IgD-negative memory B cell (primary cell): ENCODE data around the gene LAIR2. TPM values are rescaled to one million over a fixed set of nuclear protein-coding genes. Genes with fewer than 3 reads are reported as not detected.

Experiments
- H3K27ac Mint-ChIP-seq, 3 donors: one replicate each; pipeline ENCODE4 v1.8.0; 2020 to 2022; ENCODE audit warnings: mild to moderate bottlenecking in 3 of 3, mixed read lengths in 3 of 3, moderate library complexity in 1 of 3
- H3K27me3 Mint-ChIP-seq: one replicate; pipeline ENCODE4 v1.8.0; 2021; ENCODE audit warnings: mixed read lengths
- H3K36me3 Mint-ChIP-seq: one replicate; pipeline ENCODE4 v1.8.0; 2020; ENCODE audit warnings: mild to moderate bottlenecking, mixed read lengths
- H3K4me1 Mint-ChIP-seq, 3 donors: one replicate each; pipeline ENCODE4 v1.8.0; 2020 to 2022; ENCODE audit warnings: mixed read lengths in 3 of 3, mild to moderate bottlenecking in 1 of 3
- H3K4me3 Mint-ChIP-seq, 4 donors: one replicate each; pipeline ENCODE4 v1.8.0; 2020 to 2022; ENCODE audit warnings: mild to moderate bottlenecking in 4 of 4, mixed read lengths in 4 of 4, moderate library complexity in 3 of 4
- H3K9me3 Mint-ChIP-seq, 3 donors: one replicate each; pipeline ENCODE4 v1.8.0; 2020 to 2021; ENCODE audit warnings: mixed read lengths in 3 of 3, mild to moderate bottlenecking in 1 of 3
- polyA plus RNA-seq: library from polyadenylated mRNA; unstranded; fragments of 300-500 nt; fragmentation: Illumina TruSeq; gene quantifications from one replicate; pipeline ENCODE4 v1.2.3, GENCODE V29; 2021

LAIR2 gene
- polyA plus RNA-seq, 1 donor from 2014 or later, result 0.99 TPM

- Mint-ChIP-seq H3K27me3 (peaks cover 13% of the 10 kb centered on the region), H3K4me1 (peaks cover 12 to 14% (median 13%) of the 10 kb centered on the region in 3 donors), H3K9me3 (no peaks in the 10 kb centered on the region), H3K36me3 (no peaks in the 10 kb centered on the region), H3K4me3 (no peak overlapping the region), H3K27ac (no peak overlapping the region)
Measured at GRCh38 chr19:54556194-54556593, 53.6 kb downstream of the LAIR2 start.

DNA sequence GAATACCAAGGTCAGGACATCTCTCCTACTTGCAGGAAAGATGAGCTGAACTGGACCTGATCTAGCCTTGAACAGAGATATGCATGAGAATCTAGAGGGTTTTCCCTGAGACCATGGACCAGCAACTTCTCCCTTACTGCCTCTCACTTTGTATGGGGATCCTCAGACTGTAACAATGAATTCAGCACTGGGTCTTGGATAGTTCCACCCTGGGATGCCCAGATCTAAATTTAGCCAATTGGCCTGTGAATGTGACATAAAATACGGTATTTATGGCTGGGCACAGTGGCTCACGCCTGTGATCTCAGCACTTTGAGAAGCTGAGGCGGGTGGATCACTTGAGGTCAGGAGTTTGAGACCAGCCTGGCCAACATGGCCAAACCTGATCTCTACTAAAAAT is 55.7 kb downstream of the LAIR2 start:
- Mint-ChIP-seq H3K27me3 (peaks cover 14% of the 10 kb centered on the region), H3K9me3 (no peaks in the 10 kb centered on the region), H3K4me1 (peaks cover 0 to 2% (median 0%) of the 10 kb centered on the region in 3 donors), H3K4me3 (no peak overlapping the region), H3K27ac (no peak overlapping the region), H3K36me3 (no peaks in the 10 kb centered on the region)

Other genes starting within 250 kb of the LAIR2 start
- not detected for gene LILRB5, start 245.6 kb upstream of the LAIR2 start, polyA plus RNA-seq
- 1.2 TPM for gene LILRB2, start 221.7 kb upstream of the LAIR2 start, polyA plus RNA-seq
- 0.59 TPM for gene LILRA5, start 189.7 kb upstream of the LAIR2 start, polyA plus RNA-seq
- 6.4 TPM for gene LILRA4, start 163.7 kb upstream of the LAIR2 start, polyA plus RNA-seq
- gene LAIR1, start 137.9 kb upstream of the LAIR2 start, polyA plus RNA-seq, result 59.1 TPM
- gene TTYH1, start 87.4 kb upstream of the LAIR2 start, polyA plus RNA-seq, result 0.16 TPM
- 11.4 TPM for gene LENG8, start 53.6 kb upstream of the LAIR2 start, polyA plus RNA-seq
- gene LENG9, start 39.1 kb upstream of the LAIR2 start, polyA plus RNA-seq, result not detected
- not detected for gene CDC42EP5, start 29.5 kb upstream of the LAIR2 start, polyA plus RNA-seq
- 0.73 TPM for gene LILRA2, start 71.0 kb downstream of the LAIR2 start, polyA plus RNA-seq
- not detected for gene LILRA1, start 90.8 kb downstream of the LAIR2 start, polyA plus RNA-seq
- 24.8 TPM for gene LILRB1, start 127.7 kb downstream of the LAIR2 start, polyA plus RNA-seq
- 0.93 TPM for gene LILRB4, start 160.2 kb downstream of the LAIR2 start, polyA plus RNA-seq
- gene KIR3DL3, start 221.6 kb downstream of the LAIR2 start, polyA plus RNA-seq, result not detected
- 0.59 TPM for gene KIR2DL3, start 235.7 kb downstream of the LAIR2 start, polyA plus RNA-seq